Body of pancreas (tissue), 4 donors: ENCODE data around the gene MAPK11. TPM values are rescaled to one million over a fixed set of nuclear protein-coding genes. Genes with fewer than 3 reads are reported as not detected.

ENCODE experiments used
- ATAC-seq: fragments of 150-250 bp; one replicate; pipeline ENCODE4 v1.9.1; 2016
- DNase-seq, 4 donors: peaks; one replicate each; pipeline ENCODE4 v3.0.0-alpha.2; 2019
- H3K27ac ChIP-seq, 4 donors: fragments of 200-600 bp; sonication (generic); 1 replicate in 3 of 4; 2 replicates in 1 of 4; pipeline versions ENCODE4 v1.5.1 to v1.6.1; 2016 to 2019; ENCODE audit warnings: mild to moderate bottlenecking in 1 of 4, mixed read lengths in 1 of 4, moderate library complexity in 1 of 4
- H3K27me3 ChIP-seq, 2 donors: fragments of 200-600 bp; sonication (generic); one replicate each; pipeline ENCODE4 v1.6.0; 2016; ENCODE audit warnings: mild to moderate bottlenecking in 1 of 2
- H3K36me3 ChIP-seq, 2 donors: fragments of 200-600 bp; sonication (generic); replicated peaks in 1 of 2; 2 replicates each; pipeline ENCODE4 v1.5.1; 2016; ENCODE audit warnings: low read depth in 2 of 2; ENCODE audit not compliant: insufficient read depth in 1 of 2
- H3K4me1 ChIP-seq: fragments of 200-600 bp; sonication (generic); one replicate; pipeline ENCODE4 v1.6.0; 2016
- H3K4me3 ChIP-seq, 2 donors: fragments of 200-600 bp; sonication (generic); 1 replicate in 1 of 2; 2 replicates in 1 of 2; pipeline ENCODE4 v1.5.1; 2016 to 2019
- H3K9me3 ChIP-seq, 3 donors: fragments of 200-600 bp; sonication (generic); 1 replicate in 2 of 3; 2 replicates in 1 of 3; pipeline ENCODE4 v1.5.1; 2016
- CTCF ChIP-seq, 7 experiments: fragments of 450-650 bp in 4 of 7; fragments of 200-600 bp in 3 of 7; sonication (generic) in 3 of 7; IDR thresholded peaks; one replicate each; pipeline ENCODE4 v1.5.1; 2016 to 2019; ENCODE audit warnings: antibody characterized with exemption in 7 of 7
- POLR2A ChIP-seq, 3 donors: fragments of 450-650 bp; IDR thresholded peaks; one replicate each; pipeline ENCODE4 v1.6.1; 2016; ENCODE audit warnings: antibody characterized with exemption in 3 of 3, mild to moderate bottlenecking in 2 of 3
- WGBS, 2 donors: methylation state at CpG; one replicate each; pipeline ENCODE4 v1.1.5; 2017; 5-methylcytosine and 5-hydroxymethylcytosine counted together
- intact Hi-C: fragments of 100-400 bp; cut with DNase I; formaldehyde crosslinking; loops from one replicate; pipeline ENCODE4 v1.15.1; 2023
- total RNA-seq, 2 donors: library from RNA; depleted of rRNA; stranded (reverse); fragments of >200 nt; gene quantifications; one replicate each; pipeline ENCODE4 v1.1.0, GENCODE V29; 2016

Gene MAPK11
- total RNA-seq, 2 donors from 2014 or later, result 3.0 to 3.6 TPM

DNA sequence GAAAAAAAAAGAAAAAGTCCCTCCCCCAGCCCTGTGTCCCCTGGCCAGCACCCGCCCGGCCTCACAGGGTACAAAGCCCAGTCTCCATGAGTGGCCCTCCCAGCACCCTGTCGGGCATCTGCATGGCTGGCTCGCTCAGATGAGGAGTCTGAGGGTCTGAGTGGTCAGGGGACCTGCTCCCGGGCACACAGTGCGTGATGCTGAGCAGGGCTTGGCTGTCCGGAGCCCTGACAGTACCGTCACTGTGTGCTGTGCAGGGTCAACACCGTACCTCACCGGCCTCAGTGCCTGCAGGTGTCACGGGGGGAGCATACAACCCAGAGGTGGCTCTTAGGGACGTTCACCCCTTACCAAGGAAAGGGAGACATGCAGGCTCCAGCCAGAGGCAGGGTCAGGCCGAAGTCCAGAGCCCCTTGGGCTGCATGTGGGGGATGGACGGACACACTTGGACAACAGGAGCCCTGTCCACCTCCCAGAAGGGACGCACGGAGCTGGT lies 40.8 kb upstream of the MAPK11 start:
- TF ChIP-seq CTCF (IDR thresholded peaks at IDR 0.05) (no peak), POLR2A (IDR thresholded peaks at IDR 0.05) (no peak)
- Histone ChIP-seq H3K27me3 (no peaks in the 10 kb centered on the region), H3K36me3 (no peaks in the 10 kb centered on the region), H3K4me1 (peaks cover 19% of the 10 kb centered on the region), H3K4me3 (no peak overlapping the region), H3K27ac (no peak overlapping the region), H3K9me3 (no peaks in the 10 kb centered on the region)
- intact Hi-C loops, result no loop called here
- 84 to 90% methylated on average over 4 to 9 of the region's 16 CpGs for WGBS, 2 donors
- DNase-seq (no peak), ATAC-seq (no peak)

DNA sequence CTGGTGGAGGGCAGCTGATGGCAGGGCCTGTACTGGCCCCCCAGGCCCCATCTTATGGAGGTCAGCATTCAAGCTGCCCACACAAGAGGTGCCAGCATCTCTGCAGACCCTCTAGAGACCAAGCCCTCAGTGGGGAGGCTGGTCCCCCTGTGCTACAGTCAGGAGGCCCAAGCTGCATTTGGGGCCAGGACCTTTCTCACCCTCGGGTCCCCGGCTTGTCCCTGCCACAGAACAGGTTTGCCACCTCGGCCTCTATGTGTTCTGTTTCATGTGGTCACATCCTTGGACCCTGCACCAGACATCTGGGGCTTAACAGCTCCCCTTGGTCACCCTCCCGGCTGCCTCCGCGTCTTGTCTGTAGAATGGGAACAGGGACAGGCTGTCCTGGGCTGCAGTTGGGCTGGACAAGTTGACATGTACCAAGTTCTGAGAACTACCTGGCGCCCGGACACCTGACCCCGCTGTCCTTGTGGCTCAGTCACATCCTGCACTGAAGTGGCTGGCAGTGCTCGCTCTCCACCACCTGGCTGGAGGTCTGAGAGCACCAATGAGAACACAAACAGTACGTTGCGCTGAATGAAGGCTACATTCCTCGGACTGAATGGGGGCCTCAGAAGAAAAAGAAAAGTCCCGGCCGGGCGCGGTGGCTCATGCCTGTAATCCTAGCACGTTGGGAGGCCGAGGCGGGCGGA lies 40.0 kb upstream of the MAPK11 start:
- ATAC-seq, result no peak
- H3K27me3 ChIP-seq, result no peaks in the 10 kb centered on the region
- H3K4me1 ChIP-seq, result peaks cover 27% of the 10 kb centered on the region
- no peak for TF ChIP-seq POLR2A (IDR thresholded peaks at IDR 0.05)
- intact Hi-C loops, result no loop called here
- H3K27ac ChIP-seq, result no peak overlapping the region
- WGBS, 2 donors, result 81 to 89% methylated on average over 14 to 21 of the region's 21 CpGs
- peak in 1 of 4 donors; percentile 11 for DNase-seq
- H3K36me3 ChIP-seq, result no peaks in the 10 kb centered on the region
- no peaks in the 10 kb centered on the region for H3K9me3 ChIP-seq
- no peak overlapping the region for H3K4me3 ChIP-seq

- Histone ChIP-seq H3K4me1 (peaks cover 33% of the 10 kb centered on the region), H3K27ac (peak overlapping the region in 2 of 4 donors; percentile 67 to 84), H3K27me3 (no peaks in the 10 kb centered on the region), H3K4me3 (no peak overlapping the region), H3K36me3 (no peaks in the 10 kb centered on the region), H3K9me3 (no peaks in the 10 kb centered on the region)
- TF ChIP-seq POLR2A (IDR thresholded peaks at IDR 0.05), result no peak
- TF ChIP-seq CTCF (IDR thresholded peaks at IDR 0.05), result no peak
- DNase-seq (no peak), ATAC-seq (no peak)
- WGBS, 2 donors, result 88 to 95% methylated on average over 4 to 7 of the region's 7 CpGs
- intact Hi-C loops, result no loop called here
Measured at GRCh38 chr22:50309601-50309991, 39.4 kb upstream of the MAPK11 start.

DNA sequence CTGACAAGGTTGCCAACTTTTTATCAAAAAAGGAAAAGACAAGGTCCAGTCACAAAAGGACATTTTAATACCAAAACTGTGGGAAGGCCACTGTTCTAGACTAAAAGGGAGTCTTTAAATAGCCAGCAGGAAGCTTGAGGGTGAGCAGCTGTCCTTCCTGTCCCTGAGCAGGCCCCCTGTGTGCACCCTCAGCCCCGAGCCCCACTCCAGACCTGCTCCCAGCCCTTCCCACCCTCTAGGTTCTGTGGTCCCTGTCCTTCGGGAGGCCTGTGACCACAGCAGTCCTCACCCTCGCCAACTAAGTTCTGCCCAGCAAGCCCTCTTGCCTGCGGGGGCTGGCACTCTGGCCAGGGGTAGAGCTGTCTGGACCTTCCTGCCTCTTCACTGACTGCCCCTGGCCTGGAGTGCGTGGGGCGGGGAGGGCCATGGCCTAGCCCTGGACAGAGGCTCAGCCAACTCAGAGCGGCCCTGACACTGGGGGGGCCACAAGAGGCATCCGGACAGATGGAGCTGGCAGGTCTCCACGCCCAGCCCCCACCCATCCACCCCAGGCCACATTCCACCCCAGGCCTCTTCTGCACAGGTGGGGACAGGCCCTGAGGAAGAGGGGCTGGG lies 38.9 kb upstream of the MAPK11 start:
- H3K4me3 ChIP-seq, result no peak overlapping the region
- no peaks in the 10 kb centered on the region for H3K9me3 ChIP-seq
- no peak for TF ChIP-seq CTCF (IDR thresholded peaks at IDR 0.05)
- no peak for TF ChIP-seq POLR2A (IDR thresholded peaks at IDR 0.05)
- intact Hi-C loops, result no loop called here
- H3K27ac ChIP-seq, result peak overlapping the region in 3 of 4 donors; percentile 59 to 84 (median 67)
- H3K36me3 ChIP-seq, result no peaks in the 10 kb centered on the region
- no peaks in the 10 kb centered on the region for H3K27me3 ChIP-seq
- H3K4me1 ChIP-seq, result peaks cover 38% of the 10 kb centered on the region
- WGBS, 2 donors, result 74 to 90% methylated on average over 2 to 8 of the region's 9 CpGs
- no peak for DNase-seq
- no peak for ATAC-seq

- no peaks in the 10 kb centered on the region for H3K27me3 ChIP-seq
- peak overlapping the region in 3 of 4 donors; percentile 59 to 84 (median 67) for H3K27ac ChIP-seq
- peaks cover 43% of the 10 kb centered on the region for H3K4me1 ChIP-seq
- WGBS, 2 donors, result 63 to 76% methylated on average over 5 to 7 of the region's 7 CpGs
- intact Hi-C loops, result no loop called here
- ATAC-seq (no peak), DNase-seq (peak; percentile 49 to 82 (median 60))
- H3K9me3 ChIP-seq, result no peaks in the 10 kb centered on the region
- no peaks in the 10 kb centered on the region for H3K36me3 ChIP-seq
- TF ChIP-seq CTCF (IDR thresholded peaks at IDR 0.05) (no peak), POLR2A (IDR thresholded peaks at IDR 0.05) (peak in 2 of 3 donors; percentile 36 to 49)
- no peak overlapping the region for H3K4me3 ChIP-seq
Measured at GRCh38 chr22:50308597-50308935, 38.4 kb upstream of the MAPK11 start.
